ENCODE results near the gene TSPAN32.

Gene TSPAN32

GRCh38 chr11:2301631-2302305, at the start of gene TSPAN32, which contains the start of gene C11orf21:
Gene TSPAN32 (plus strand): TSS chr11:2302013. CDS start chr11:2302150, 137 bp downstream.
Gene C11orf21 (minus strand): TSS chr11:2301918. CDS start chr11:2301808, 110 bp downstream.
- DNase-seq: peak; percentile 83

- DNase-seq: no peak
These were observed 49.8 kb upstream of the TSPAN32 start for GRCh38 chr11:2252018-2252417.

- no peak for DNase-seq
These were observed 45.4 kb upstream of the TSPAN32 start for GRCh38 chr11:2256293-2256913.

- no peak for DNase-seq
These were observed 44.7 kb upstream of the TSPAN32 start for GRCh38 chr11:2256951-2257700.

- no peak for DNase-seq
These were observed 43.0 kb upstream of the TSPAN32 start for GRCh38 chr11:2258501-2259465.

GRCh38 chr11:2259466-2259830, 42.4 kb upstream of the TSPAN32 start:
- no peak for DNase-seq

- DNase-seq: no peak
These were observed 41.8 kb upstream of the TSPAN32 start for GRCh38 chr11:2259897-2260451.

- no peak for DNase-seq
These were observed 41.1 kb upstream of the TSPAN32 start for GRCh38 chr11:2260491-2261364.

- DNase-seq: no peak
These were observed 40.2 kb upstream of the TSPAN32 start for GRCh38 chr11:2261436-2262230.

- no peak for DNase-seq
These were observed 39.3 kb upstream of the TSPAN32 start for GRCh38 chr11:2262301-2263070.

- no peak for DNase-seq
These were observed 38.7 kb upstream of the TSPAN32 start for GRCh38 chr11:2263071-2263565.

GRCh38 chr11:2263724-2264360, 38.0 kb upstream of the TSPAN32 start:
- no peak for DNase-seq

- no peak for DNase-seq
These were observed 37.3 kb upstream of the TSPAN32 start for GRCh38 chr11:2264366-2265053.

GRCh38 chr11:2265396-2265795, 36.4 kb upstream of the TSPAN32 start:
- peak; percentile 27 for DNase-seq

- DNase-seq: peak; percentile 13
These were observed 35.8 kb upstream of the TSPAN32 start for GRCh38 chr11:2265854-2266585.

- DNase-seq: no peak
These were observed 35.1 kb upstream of the TSPAN32 start for GRCh38 chr11:2266586-2267305.

GRCh38 chr11:2267306-2267850, 34.4 kb upstream of the TSPAN32 start:
- no peak for DNase-seq
